H1 (cell line): Measurements from ENCODE around the gene SCN8A.
A peak's percentile ranks its signal among the peaks of the same experiment; 100 is the strongest.

Experiments used
- CEBPB ChIP-seq: IDR thresholded peaks from 2 replicates; pipeline ENCODE4 v1.6.1; 2012; ENCODE audit warnings: low read depth, low read length
- EZH2 ChIP-seq: fragments of 200-600 bp; sonication (generic); IDR thresholded peaks from 2 replicates; pipeline ENCODE4 v1.7.1; 2012; ENCODE audit warnings: low read depth, mild to moderate bottlenecking, moderate library complexity, low read length, inconsistent platforms; ENCODE audit not compliant: severe bottlenecking
- POLR2AphosphoS5 ChIP-seq: IDR thresholded peaks from 2 replicates; pipeline ENCODE4 v1.6.1; 2011; ENCODE audit warnings: low read depth, low read length
- RNF2 ChIP-seq: fragments of 200-900, 300-1000 bp; sonication (generic); IDR thresholded peaks from 2 replicates; pipeline ENCODE4 v1.7.1; 2016; ENCODE audit warnings: borderline replicate concordance, low read depth, mild to moderate bottlenecking, antibody characterized with exemption, low read length; ENCODE audit not compliant: poor library complexity, severe bottlenecking; ENCODE audit errors: missing control alignments
- SRF ChIP-seq: IDR thresholded peaks from 2 replicates; pipeline ENCODE4 v1.6.1; 2011; ENCODE audit warnings: mild to moderate bottlenecking, low read depth, low read length, moderate library complexity
- TCF12 ChIP-seq: IDR thresholded peaks from 2 replicates; pipeline ENCODE4 v1.6.1; 2011; ENCODE audit warnings: low read depth, mild to moderate bottlenecking, low read length
- TF ChIP-seq, protein P1 (sequence below), 3 experiments: IDR thresholded peaks; 1 replicate in 2 of 3; 2 replicates in 1 of 3; pipeline versions ENCODE4 v1.5.1 to v1.6.1; 2011; ENCODE audit warnings: low read length in 3 of 3, mild to moderate bottlenecking in 3 of 3, inconsistent platforms in 2 of 3, low read depth in 1 of 3, moderate library complexity in 1 of 3; ENCODE audit not compliant: insufficient read depth in 1 of 3; ENCODE audit errors: control extremely low read depth in 1 of 3

DNA sequence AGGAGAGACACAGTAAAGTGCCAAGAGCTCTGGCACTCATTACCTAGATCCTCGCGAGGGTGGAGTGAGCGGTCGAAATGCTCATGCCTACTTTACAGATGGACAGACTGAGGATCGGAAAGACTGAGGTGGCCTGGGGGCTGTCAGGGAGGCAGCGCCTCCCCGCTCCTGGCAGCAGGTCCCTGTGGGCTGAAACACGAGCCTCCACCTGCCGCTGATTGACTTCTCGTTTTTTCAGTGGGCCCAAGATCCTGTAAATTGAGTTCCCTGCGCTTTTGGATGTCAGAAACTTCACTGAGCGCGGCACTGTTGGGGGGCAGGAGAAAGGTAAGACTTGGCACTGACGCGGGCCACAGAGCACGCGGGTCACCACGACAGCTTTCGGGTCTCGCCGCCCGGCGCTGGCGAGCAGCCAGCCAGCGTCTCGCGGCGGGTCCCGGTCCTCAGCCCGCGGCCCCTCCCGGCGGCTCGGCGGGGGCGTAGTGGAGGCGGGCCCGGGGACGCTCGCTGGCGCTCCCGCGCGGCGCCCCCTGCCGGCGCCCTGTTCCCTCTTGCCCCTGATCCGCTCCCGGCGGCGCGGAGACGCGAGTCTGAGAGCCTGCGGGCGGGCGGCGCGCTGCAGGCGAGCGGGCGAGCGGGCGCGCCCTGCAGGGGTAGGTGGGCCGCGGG, 552 bp upstream of the SCN8A start:
- TF ChIP-seq EZH2 (no peak), CEBPB (no peak), SRF (no peak), TCF12 (no peak), RNF2 (no peak), POLR2AphosphoS5 (no peak)
- TF ChIP-seq, protein P1, sequence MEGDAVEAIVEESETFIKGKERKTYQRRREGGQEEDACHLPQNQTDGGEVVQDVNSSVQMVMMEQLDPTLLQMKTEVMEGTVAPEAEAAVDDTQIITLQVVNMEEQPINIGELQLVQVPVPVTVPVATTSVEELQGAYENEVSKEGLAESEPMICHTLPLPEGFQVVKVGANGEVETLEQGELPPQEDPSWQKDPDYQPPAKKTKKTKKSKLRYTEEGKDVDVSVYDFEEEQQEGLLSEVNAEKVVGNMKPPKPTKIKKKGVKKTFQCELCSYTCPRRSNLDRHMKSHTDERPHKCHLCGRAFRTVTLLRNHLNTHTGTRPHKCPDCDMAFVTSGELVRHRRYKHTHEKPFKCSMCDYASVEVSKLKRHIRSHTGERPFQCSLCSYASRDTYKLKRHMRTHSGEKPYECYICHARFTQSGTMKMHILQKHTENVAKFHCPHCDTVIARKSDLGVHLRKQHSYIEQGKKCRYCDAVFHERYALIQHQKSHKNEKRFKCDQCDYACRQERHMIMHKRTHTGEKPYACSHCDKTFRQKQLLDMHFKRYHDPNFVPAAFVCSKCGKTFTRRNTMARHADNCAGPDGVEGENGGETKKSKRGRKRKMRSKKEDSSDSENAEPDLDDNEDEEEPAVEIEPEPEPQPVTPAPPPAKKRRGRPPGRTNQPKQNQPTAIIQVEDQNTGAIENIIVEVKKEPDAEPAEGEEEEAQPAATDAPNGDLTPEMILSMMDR (IDR thresholded peaks at IDR 0.05; ENCODE audit: control extremely low read depth in 1 of 3, insufficient read depth in 1 of 3, low read depth in 1 of 3, low read length in 3 of 3) = peak; percentile 66 to 86 (median 69)
